Measurements from ENCODE around the gene ELF3. TPM values are rescaled to one million over a fixed set of nuclear protein-coding genes. Genes with fewer than 3 reads are reported as not detected.

ELF3 gene
- total and polyA plus RNA-seq, 2 of the 8 experiments (the other 6 are each of a cell fraction or from before 2014, with no cell fraction given): 17.3 to 25.0 TPM

GRCh38 chr1:201968202-201968925 lies 42.0 kb upstream of the ELF3 start:
- Histone ChIP-seq H4K91ac (replicated peaks; ENCODE audit: insufficient read length, low read length) (no peak overlapping the region), H3K4ac (replicated peaks; ENCODE audit: insufficient read length, low read depth, low read length) (no peak overlapping the region), H3K9ac (replicated peaks in 1 of 4; ENCODE audit: extremely low read depth in 1 of 4, low read depth in 3 of 4, low read length in 3 of 4) (no peak overlapping the region), H2AK5ac (ENCODE audit: low read depth, low read length) (no peak overlapping the region), H3K27me3 (replicated peaks in 1 of 4; ENCODE audit: control insufficient read depth in 3 of 4, extremely low read depth in 1 of 4, insufficient read depth in 3 of 4, low read length in 3 of 4) (no peaks in the 10 kb centered on the region), H3K23ac (ENCODE audit: insufficient read length) (no peak overlapping the region), H2BK12ac (ENCODE audit: low read depth, low read length) (no peak overlapping the region), H3K18ac (ENCODE audit: extremely low read depth, low read length) (no peak overlapping the region), H3K14ac (ENCODE audit: insufficient read length) (no peak overlapping the region), H3K9me3 (ENCODE audit: insufficient read depth in 2 of 2, low read depth in 1 of 2, low read length in 1 of 2) (no peaks in the 10 kb centered on the region), H2AFZ (ENCODE audit: low read length) (no peak overlapping the region), H2BK5ac (ENCODE audit: low read depth, low read length) (no peak overlapping the region), H2BK120ac (replicated peaks; ENCODE audit: low read depth, low read length) (no peak overlapping the region), H4K8ac (ENCODE audit: extremely low read depth, insufficient read depth, low read length) (no peak overlapping the region), H3K4me3 (ENCODE audit: extremely low read depth in 1 of 4, insufficient read depth in 2 of 4, low read depth in 3 of 4, low read length in 4 of 4) (no peak overlapping the region), H3K23me2 (ENCODE audit: low read depth, low read length) (no peaks in the 10 kb centered on the region), H2BK15ac (ENCODE audit: low read length) (no peak overlapping the region), H3K56ac (replicated peaks; ENCODE audit: insufficient read length, low read depth, low read length) (no peak overlapping the region), H4K20me1 (replicated peaks in 1 of 2; ENCODE audit: control insufficient read depth in 1 of 2, insufficient read depth in 2 of 2, low read length in 2 of 2) (peaks cover 2 to 6% of the 10 kb centered on the region in 2 experiments), H3K36me3 (ENCODE audit: control insufficient read depth in 2 of 4, insufficient read depth in 4 of 4, low read length in 3 of 4) (peaks cover 13 to 66% (median 48%) of the 10 kb centered on the region in 4 experiments), H3K27ac (ENCODE audit: low read depth, low read length) (no peak overlapping the region), H4K5ac (ENCODE audit: insufficient read length, low read depth, low read length) (no peak overlapping the region), H3K4me1 (replicated peaks in 1 of 4; ENCODE audit: control insufficient read depth in 3 of 4, insufficient read depth in 4 of 4, low read length in 3 of 4) (no peaks in the 10 kb centered on the region), H3K79me1 (ENCODE audit: low read depth, low read length) (no peaks in the 10 kb centered on the region), H3K79me2 (ENCODE audit: control insufficient read depth in 1 of 2, insufficient read depth in 2 of 2, low read length in 2 of 2) (no peaks in the 10 kb centered on the region), H2BK20ac (ENCODE audit: low read length) (no peak overlapping the region), H3K4me2 (ENCODE audit: insufficient read depth in 1 of 2, low read depth in 2 of 2, low read length in 2 of 2) (no peak overlapping the region)
- FAIRE-seq: no peak
- ChIA-PET CTCF (ENCODE audit: partially characterized antibody) (interaction anchor here (1.3 to 10.4 kb wide), 4 partner anchors 18 to 145 kb away, joined by 3 to 85 read pairs (median 6); no protein-coding TSS in a partner anchor), POLR2A (ENCODE audit: partially characterized antibody) (interaction anchor here (0.6 to 1.8 kb wide), 5 partner anchors 8 to 88 kb away, joined by 3 to 5 read pairs (median 3); partner anchors contain the start of gene TIMM17A)
- no peak for DNase-seq (ENCODE audit: low read depth in 1 of 2, low spot score in 2 of 2)
- TF ChIP-seq ATF2 (IDR thresholded peaks at IDR 0.05; ENCODE audit: low read length) (no peak), JUN (IDR thresholded peaks at IDR 0.05; ENCODE audit: low read depth, low read length) (no peak)
- 87% methylated on average over 16 of the region's 16 CpGs; no CpG with 5 or more reads in 1 of the 2 experiments for WGBS, 2 experiments (ENCODE audit: extremely low coverage in 1 of 2, insufficient coverage in 1 of 2, insufficient read length in 1 of 2, insufficient replicate concordance in 2 of 2, low coverage in 1 of 2, low lambda C conversion rate in 2 of 2, missing lambda C conversion rate in 1 of 2)
